ENCODE results near the gene APOA5. TPM values are rescaled to one million over a fixed set of nuclear protein-coding genes. Genes with fewer than 3 reads are reported as not detected.
A peak's percentile ranks its signal among the peaks of the same experiment; 100 is the strongest.
"Not testable (repeated sequence)": the region's sequence is repeated elsewhere in the genome, so short reads cannot be mapped to it uniquely, and the experiment has no call there.

Gene APOA5
- polyA plus RNA-seq, 1 experiment: not detected

DNA sequence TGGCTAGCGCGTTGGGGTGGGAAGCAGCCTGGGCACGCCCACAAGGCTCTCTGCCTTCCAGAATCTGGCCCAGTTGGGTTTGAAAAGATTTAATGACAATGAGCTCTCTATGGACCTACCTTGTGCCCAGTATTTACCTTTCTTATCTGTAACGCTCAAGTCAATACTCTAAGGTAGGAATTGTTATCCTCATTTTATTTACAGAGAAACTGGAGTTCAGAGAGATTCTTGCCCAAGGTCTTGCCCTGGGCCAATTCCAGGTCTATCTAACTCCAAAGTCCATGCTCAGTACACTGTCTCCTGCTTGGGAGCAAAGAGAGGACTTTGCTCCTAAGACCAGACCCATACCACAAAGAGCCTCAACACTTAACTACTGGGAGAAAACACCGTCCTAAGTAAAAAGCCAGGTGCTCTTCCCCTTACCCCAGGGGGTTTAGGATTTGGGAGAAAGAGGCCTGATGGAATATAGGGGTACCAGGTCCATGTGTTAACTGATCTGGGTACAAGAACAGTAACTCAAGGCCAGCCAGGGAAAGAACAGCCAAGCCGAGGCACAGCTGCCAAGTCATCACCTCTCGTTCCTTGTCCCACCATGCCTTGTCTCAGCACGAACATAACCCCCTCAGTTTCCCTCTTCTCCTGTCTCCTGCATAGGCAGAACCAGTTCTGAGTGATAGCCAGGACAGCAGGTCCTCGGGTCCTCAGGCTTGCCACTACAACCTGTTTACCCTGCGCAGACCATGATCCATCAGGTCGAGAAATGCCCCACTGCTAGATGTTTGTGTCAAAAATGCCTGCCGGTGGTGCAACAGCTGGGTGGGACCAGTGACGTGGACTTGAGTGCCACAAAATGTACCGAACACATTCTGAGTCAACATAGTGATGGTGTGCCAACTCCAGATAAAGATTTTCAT lies 16.8 kb upstream of the APOA5 start:
- Histone ChIP-seq H3K9me3 (ENCODE audit: control insufficient read depth, insufficient read depth, low read length) (no peaks in the 10 kb centered on the region), H3K4me3 (ENCODE audit: low read depth, low read length) (no peak overlapping the region), H3K27ac (ENCODE audit: low read depth, low read length) (no peak overlapping the region), H3K27me3 (ENCODE audit: control insufficient read depth, insufficient read depth, low read length) (peaks cover 12% of the 10 kb centered on the region)
- ChIA-PET POLR2A (no interaction called here), CTCF (interaction anchor here (2.2 kb wide), 1 partner anchor 18 kb away, joined by 7 read pairs; the partner anchor contains the start of gene APOA5)
- TF ChIP-seq, protein P1, sequence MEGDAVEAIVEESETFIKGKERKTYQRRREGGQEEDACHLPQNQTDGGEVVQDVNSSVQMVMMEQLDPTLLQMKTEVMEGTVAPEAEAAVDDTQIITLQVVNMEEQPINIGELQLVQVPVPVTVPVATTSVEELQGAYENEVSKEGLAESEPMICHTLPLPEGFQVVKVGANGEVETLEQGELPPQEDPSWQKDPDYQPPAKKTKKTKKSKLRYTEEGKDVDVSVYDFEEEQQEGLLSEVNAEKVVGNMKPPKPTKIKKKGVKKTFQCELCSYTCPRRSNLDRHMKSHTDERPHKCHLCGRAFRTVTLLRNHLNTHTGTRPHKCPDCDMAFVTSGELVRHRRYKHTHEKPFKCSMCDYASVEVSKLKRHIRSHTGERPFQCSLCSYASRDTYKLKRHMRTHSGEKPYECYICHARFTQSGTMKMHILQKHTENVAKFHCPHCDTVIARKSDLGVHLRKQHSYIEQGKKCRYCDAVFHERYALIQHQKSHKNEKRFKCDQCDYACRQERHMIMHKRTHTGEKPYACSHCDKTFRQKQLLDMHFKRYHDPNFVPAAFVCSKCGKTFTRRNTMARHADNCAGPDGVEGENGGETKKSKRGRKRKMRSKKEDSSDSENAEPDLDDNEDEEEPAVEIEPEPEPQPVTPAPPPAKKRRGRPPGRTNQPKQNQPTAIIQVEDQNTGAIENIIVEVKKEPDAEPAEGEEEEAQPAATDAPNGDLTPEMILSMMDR (IDR thresholded peaks at IDR 0.05; ENCODE audit: low read depth, low read length): no peak
- no peak for DNase-seq (ENCODE audit: low read depth, low spot score)

DNA sequence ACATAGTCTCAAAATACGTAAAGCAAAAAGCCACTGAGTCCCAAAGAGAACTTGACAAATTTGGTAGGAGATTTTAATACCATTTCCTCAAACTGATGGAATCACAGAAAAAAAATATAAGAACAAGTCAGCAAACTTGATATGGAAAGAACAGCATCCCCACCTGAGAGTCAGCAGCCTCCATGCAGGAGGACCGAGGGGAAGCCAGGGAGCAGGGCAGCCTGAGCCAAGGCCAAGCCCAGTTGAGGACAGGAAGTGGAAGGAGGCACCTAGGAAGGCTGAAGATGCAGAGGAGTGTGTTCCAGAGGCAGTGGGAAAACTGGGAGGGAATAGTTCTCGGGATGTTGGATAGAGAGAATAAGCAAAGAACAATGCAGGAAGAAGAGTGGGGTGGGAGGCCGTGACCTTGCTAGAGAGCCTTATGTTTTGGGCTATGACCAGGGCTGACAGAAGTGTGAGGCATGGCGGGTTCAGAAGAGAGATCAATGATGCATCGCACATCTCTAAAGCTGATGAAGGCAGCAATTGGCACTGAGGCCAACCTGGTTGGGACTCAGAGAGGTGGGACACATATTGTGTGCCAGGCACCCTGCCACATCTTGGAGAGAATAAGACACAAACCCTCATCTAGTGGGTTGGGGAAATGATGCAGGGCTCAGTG lies 16.1 kb upstream of the APOA5 start:
- Histone ChIP-seq H3K27me3 (ENCODE audit: control insufficient read depth, insufficient read depth, low read length) (peaks cover 17% of the 10 kb centered on the region), H3K27ac (ENCODE audit: low read depth, low read length) (peak overlapping the region; percentile 11), H3K9me3 (ENCODE audit: control insufficient read depth, insufficient read depth, low read length) (no peaks in the 10 kb centered on the region), H3K4me3 (ENCODE audit: low read depth, low read length) (no peak overlapping the region)
- CTCF ChIA-PET: interaction anchor here (2.2 kb wide), 1 partner anchor 17 kb away, joined by 7 read pairs; the partner anchor contains the start of gene APOA5
- TF ChIP-seq, protein P1 (IDR thresholded peaks at IDR 0.05; ENCODE audit: low read depth, low read length): no peak
- DNase-seq (ENCODE audit: low read depth, low spot score): no peak
- POLR2A ChIA-PET: no interaction called here

DNA sequence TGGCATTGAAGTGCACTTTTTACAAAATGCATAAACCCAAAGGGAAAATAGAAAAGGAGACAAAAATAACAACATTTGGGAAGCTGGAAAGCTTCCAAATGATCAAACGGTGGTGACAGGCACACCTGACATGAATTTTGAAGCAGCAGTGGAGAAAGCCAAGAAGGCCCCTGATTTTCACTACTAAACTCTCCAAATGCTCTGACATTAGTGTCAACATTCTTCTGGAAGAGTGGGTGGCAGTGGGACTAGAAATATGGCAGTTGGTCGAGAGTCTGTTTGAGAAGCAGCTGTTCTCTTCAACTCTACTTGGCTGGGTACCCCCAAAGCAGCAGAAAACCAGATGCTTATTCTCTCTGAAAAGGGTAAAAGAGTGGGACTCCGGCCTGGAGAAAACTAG lies 12.3 kb upstream of the APOA5 start:
- Histone ChIP-seq H3K27ac (ENCODE audit: low read depth, low read length) (no peak overlapping the region), H3K4me3 (ENCODE audit: low read depth, low read length) (no peak overlapping the region), H3K27me3 (ENCODE audit: control insufficient read depth, insufficient read depth, low read length) (peaks cover 19% of the 10 kb centered on the region), H3K9me3 (ENCODE audit: control insufficient read depth, insufficient read depth, low read length) (no peaks in the 10 kb centered on the region)
- ChIA-PET CTCF (no interaction called here), POLR2A (no interaction called here)
- TF ChIP-seq, protein P1 (IDR thresholded peaks at IDR 0.05; ENCODE audit: low read depth, low read length): no peak
- no peak for DNase-seq (ENCODE audit: low read depth, low spot score)

DNA sequence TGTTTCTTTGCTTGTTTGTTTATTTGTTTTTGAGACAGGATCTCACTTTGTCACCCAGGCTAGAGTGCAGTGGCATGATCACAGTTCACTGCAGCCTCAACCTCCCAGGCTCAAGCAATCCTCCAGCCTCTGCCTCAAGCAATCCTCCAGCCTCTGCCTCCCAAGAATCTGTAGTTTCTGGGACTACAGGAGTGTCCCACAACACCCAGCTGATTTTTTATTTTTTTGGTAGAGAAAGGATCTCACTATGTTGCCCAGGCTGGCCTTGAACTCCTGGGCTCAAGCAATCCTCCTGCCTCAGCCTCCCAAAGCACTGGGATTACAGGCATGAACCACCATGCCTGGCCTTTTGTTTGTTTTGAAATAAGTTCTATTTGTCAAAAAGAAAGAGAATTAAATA lies 10.0 kb upstream of the APOA5 start:
- POLR2A ChIA-PET; CTCF ChIA-PET; H3K4me3 ChIP-seq (ENCODE audit: low read depth, low read length); H3K27ac ChIP-seq (ENCODE audit: low read depth, low read length); H3K9me3 ChIP-seq (ENCODE audit: control insufficient read depth, insufficient read depth, low read length); DNase-seq (ENCODE audit: low read depth, low spot score): not testable (repeated sequence)
- H3K27me3 ChIP-seq (ENCODE audit: control insufficient read depth, insufficient read depth, low read length): peaks cover 19% of the 10 kb centered on the region

DNA sequence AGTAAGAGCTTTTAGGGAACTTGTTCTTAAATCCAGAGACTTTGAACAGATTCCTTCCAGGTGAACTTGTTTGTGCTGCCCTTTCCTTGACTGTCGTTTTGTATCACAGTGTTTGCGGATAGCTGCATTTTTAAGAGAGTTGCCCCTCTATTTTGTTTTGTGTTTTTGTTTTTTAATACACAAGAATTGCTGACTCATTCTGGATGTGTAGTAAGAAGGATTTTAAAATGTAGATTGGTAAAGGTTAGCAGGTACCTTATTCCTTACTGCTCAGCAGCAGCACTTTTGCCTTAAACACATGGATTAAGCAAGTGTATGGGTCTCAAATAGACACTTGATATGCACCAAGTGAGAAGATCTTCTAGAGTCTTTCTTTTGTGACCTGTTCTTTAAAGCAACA lies 8.9 kb upstream of the APOA5 start:
- ChIA-PET CTCF (interaction anchor here (0.6 to 2.5 kb wide), 4 partner anchors 9 to 380 kb away, joined by 3 to 10 read pairs (median 6); partner anchors contain the start of genes APOA1 and APOA5), POLR2A (no interaction called here)
- H3K9me3 ChIP-seq (ENCODE audit: control insufficient read depth, insufficient read depth, low read length): no peaks in the 10 kb centered on the region

More for the DNA sequence above, 8.9 kb upstream of the APOA5 start:
- Histone ChIP-seq H3K4me3 (ENCODE audit: low read depth, low read length) (no peak overlapping the region), H3K27me3 (ENCODE audit: control insufficient read depth, insufficient read depth, low read length) (peaks cover 14% of the 10 kb centered on the region), H3K27ac (ENCODE audit: low read depth, low read length) (no peak overlapping the region)
- no peak for DNase-seq (ENCODE audit: low read depth, low spot score)
- TF ChIP-seq, protein P1 (IDR thresholded peaks at IDR 0.05; ENCODE audit: low read depth, low read length): no peak

Data from AG04450 (cell line).